GM23338 (cell line): ENCODE measurements around the gene NTN4. TPM values are rescaled to one million over a fixed set of nuclear protein-coding genes. Genes with fewer than 3 reads are reported as not detected.

Source experiments
- ETS1 ChIP-seq: IDR thresholded peaks from 2 replicates; pipeline ENCODE4 v1.6.1; 2016; ENCODE audit warnings: antibody characterized with exemption
- EZH2 ChIP-seq: fragments of 200-600 bp; sonication (generic); IDR thresholded peaks from one replicate; pipeline ENCODE4 v1.8.0; 2017; ENCODE audit warnings: antibody characterized with exemption, mild to moderate bottlenecking, low read depth; ENCODE audit not compliant: unreplicated experiment
- EZH2phosphoT487 ChIP-seq: fragments of 200-600 bp; sonication (generic); IDR thresholded peaks from one replicate; pipeline ENCODE4 v1.8.1; 2018; ENCODE audit warnings: antibody characterized with exemption; ENCODE audit not compliant: unreplicated experiment
- NANOG ChIP-seq: IDR thresholded peaks from 2 replicates; pipeline ENCODE4 v1.6.1; 2016; ENCODE audit warnings: antibody characterized with exemption, borderline replicate concordance
- POLR2AphosphoS5 ChIP-seq: IDR thresholded peaks from 2 replicates; pipeline ENCODE4 v1.6.1; 2016; ENCODE audit warnings: antibody characterized with exemption, low read depth
- REST ChIP-seq: IDR thresholded peaks from one replicate; pipeline ENCODE4 v1.6.1; 2018; ENCODE audit warnings: antibody characterized with exemption; ENCODE audit not compliant: unreplicated experiment
- ZNF114 ChIP-seq: fragments of 250-450 bp; sonication (Bioruptor Pico); IDR thresholded peaks from 2 replicates; pipeline ENCODE4 v1.5.0; 2020; ENCODE audit warnings: mild to moderate bottlenecking, moderate library complexity
- ZNF331 ChIP-seq: fragments of 250-450 bp; sonication (Bioruptor Pico); IDR thresholded peaks from 2 replicates; pipeline ENCODE4 v1.5.0; 2020; ENCODE audit warnings: low read depth, mild to moderate bottlenecking, moderate library complexity
- ZNF462 ChIP-seq: fragments of 250-450 bp; sonication (Bioruptor Pico); IDR thresholded peaks from 2 replicates; pipeline ENCODE4 v1.5.0; 2020; ENCODE audit warnings: mild to moderate bottlenecking, moderate library complexity
- polyA plus RNA-seq: library from polyadenylated mRNA; unstranded; fragments of >200 nt; fragmentation: Nextera tagmentation; extraction: Ambion mirVana; gene quantifications from 2 replicates; pipeline ENCODE4 v1.2.1, GENCODE V29; 2016
- total RNA-seq: library from RNA; depleted of rRNA; stranded (reverse); fragments of >200 nt; shearing (Covaris generic); gene quantifications from 2 replicates; pipeline ENCODE4 v1.2.3, GENCODE V29; 2014

NTN4 gene
- total and polyA plus RNA-seq, 2 experiments from 2014 or later: 1.5 to 3.8 TPM

GRCh38 chr12:95715177-95715576 lies 75.4 kb downstream of the NTN4 start (continued):
- TF ChIP-seq ZNF462 (CRISPR knock-in tag) (no peak), ZNF114 (CRISPR knock-in tag) (no peak), ETS1 (no peak), POLR2AphosphoS5 (no peak), REST (no peak), ZNF331 (CRISPR knock-in tag) (no peak), EZH2phosphoT487 (no peak), NANOG (no peak), EZH2 (no peak)
